HepG2 (cell line): ENCODE data around the gene CLHC1. TPM values are rescaled to one million over a fixed set of nuclear protein-coding genes. Genes with fewer than 3 reads are reported as not detected.

ENCODE experiments used
- ARID2 ChIP-seq: sonication (generic); formaldehyde crosslinking; IDR thresholded peaks from 2 replicates; pipeline ENCODE4 v1.8.1; 2022; ENCODE audit warnings: mild to moderate bottlenecking, missing genetic modification reagents, borderline replicate concordance
- ATF1 ChIP-seq: IDR thresholded peaks from 2 replicates; pipeline ENCODE4 v1.6.1; 2016; ENCODE audit warnings: mild to moderate bottlenecking, control low read depth
- CAMTA2 ChIP-seq: sonication (generic); formaldehyde crosslinking; IDR thresholded peaks from 2 replicates; pipeline ENCODE4 v1.4.0; 2020; ENCODE audit warnings: mild to moderate bottlenecking, missing genetic modification reagents, borderline replicate concordance
- ELF1 ChIP-seq: sonication (generic); formaldehyde crosslinking; IDR thresholded peaks from 2 replicates; pipeline ENCODE4 v1.4.0; 2020; ENCODE audit warnings: missing genetic modification reagents
- FOXO1 ChIP-seq: sonication (generic); formaldehyde crosslinking; IDR thresholded peaks from 2 replicates; pipeline ENCODE4 v1.4.0; 2020; ENCODE audit warnings: missing genetic modification reagents
- KAT2B ChIP-seq: fragments of 150-350 bp; IDR thresholded peaks from 2 replicates; pipeline ENCODE4 v1.6.1; 2014; ENCODE audit warnings: low read depth, low read length, borderline replicate concordance
- KDM3A ChIP-seq: IDR thresholded peaks from 2 replicates; pipeline ENCODE4 v1.6.1; 2018; ENCODE audit warnings: low read depth, missing compliant biosample characterization
- MEIS2 ChIP-seq: sonication (generic); formaldehyde crosslinking; IDR thresholded peaks from 2 replicates; pipeline ENCODE4 v1.9.0; 2021; ENCODE audit warnings: mild to moderate bottlenecking, missing genetic modification reagents
- RNF2 ChIP-seq: fragments of 450-650 bp; conservative IDR thresholded peaks from 2 replicates; pipeline ENCODE4 v1.6.1; 2016; ENCODE audit warnings: low read depth
- RXRB ChIP-seq: IDR thresholded peaks from 2 replicates; pipeline ENCODE4 v1.6.1; 2016; ENCODE audit warnings: borderline replicate concordance, missing genetic modification reagents, missing compliant biosample characterization
- SOX6 ChIP-seq, 2 experiments: fragments of 450-650 bp in 1 of 2; sonication (generic) in 1 of 2; formaldehyde crosslinking in 1 of 2; IDR thresholded peaks; 2 replicates each; pipeline versions ENCODE4 v1.4.0 to v1.6.1; 2017 to 2020; ENCODE audit warnings: antibody characterized with exemption in 1 of 2, mild to moderate bottlenecking in 1 of 2, missing genetic modification reagents in 1 of 2
- SP140L ChIP-seq: sonication (generic); formaldehyde crosslinking; IDR thresholded peaks from 2 replicates; pipeline ENCODE4 v1.4.0; 2020; ENCODE audit warnings: missing genetic modification reagents, borderline replicate concordance
- YEATS2 ChIP-seq: sonication (generic); formaldehyde crosslinking; IDR thresholded peaks from 2 replicates; pipeline ENCODE4 v1.4.0; 2020; ENCODE audit warnings: missing genetic modification reagents, borderline replicate concordance
- ZBTB7A ChIP-seq: sonication (generic); formaldehyde crosslinking; IDR thresholded peaks from 2 replicates; pipeline ENCODE4 v1.8.0; 2022; ENCODE audit warnings: mild to moderate bottlenecking, missing genetic modification reagents
- ZKSCAN1 ChIP-seq: fragments of 150-350 bp; IDR thresholded peaks from 2 replicates; pipeline ENCODE4 v1.6.1; 2014; ENCODE audit warnings: low read length
- ZNF562 ChIP-seq: sonication (generic); formaldehyde crosslinking; IDR thresholded peaks from 2 replicates; pipeline ENCODE4 v1.8.0; 2022; ENCODE audit warnings: missing genetic modification reagents, borderline replicate concordance
- ZNF879 ChIP-seq: sonication (generic); formaldehyde crosslinking; IDR thresholded peaks from 2 replicates; pipeline ENCODE4 v1.8.1; 2023; ENCODE audit warnings: missing genetic modification reagents
- ZNF883 ChIP-seq: sonication (generic); formaldehyde crosslinking; IDR thresholded peaks from 2 replicates; pipeline ENCODE4 v1.5.1; 2020; ENCODE audit warnings: mild to moderate bottlenecking, missing genetic modification reagents; ENCODE audit errors: not compliant biosample characterization
- ZSCAN31 ChIP-seq: sonication (generic); formaldehyde crosslinking; IDR thresholded peaks from 2 replicates; pipeline ENCODE4 v1.5.0; 2020; ENCODE audit warnings: low read depth, mild to moderate bottlenecking, missing genetic modification reagents
- polyA plus RNA-seq, 8 experiments: library from polyadenylated mRNA; depleted of rRNA in 3 of 8; stranded (reverse) in 7 of 8; unstranded in 1 of 8; fragments of >200 nt; fragmentation: Illumina TruSeq in 4 of 8; extraction: Trizol in 4 of 8; gene quantifications; 2 replicates each; pipeline versions ENCODE4 v1.2.1 to v1.2.3, GENCODE V29; 2011 to 2016; ENCODE audit warnings: low read depth in 4 of 8, missing spikeins in 1 of 8, mixed read lengths in 1 of 8; ENCODE audit not compliant: insufficient read depth in 1 of 8
- total RNA-seq, 5 experiments: library from RNA; depleted of rRNA; stranded (reverse); fragments of >200 nt; fragmentation: Illumina TruSeq; extraction: Trizol; gene quantifications; 2 replicates each; pipeline ENCODE4 v1.2.3, GENCODE V29; 2016; ENCODE audit warnings: low read depth in 1 of 5
- TF ChIP-seq, protein P1 (sequence below): sonication (generic); formaldehyde crosslinking; IDR thresholded peaks from 2 replicates; pipeline ENCODE4 v1.4.0; 2020; ENCODE audit warnings: missing genetic modification reagents
- TF ChIP-seq, protein P2 (sequence below), 2 experiments: sonication (generic) in 1 of 2; formaldehyde crosslinking in 1 of 2; IDR thresholded peaks; 2 replicates each; pipeline versions ENCODE4 v1.5.1 to v1.6.1; 2011 to 2020; ENCODE audit warnings: borderline replicate concordance in 1 of 2, low read depth in 1 of 2, low read length in 1 of 2, mild to moderate bottlenecking in 1 of 2, missing genetic modification reagents in 1 of 2, moderate library complexity in 1 of 2
- TF ChIP-seq, protein P3 (sequence below): sonication (generic); formaldehyde crosslinking; IDR thresholded peaks from 2 replicates; pipeline ENCODE4 v1.5.0; 2020; ENCODE audit warnings: mild to moderate bottlenecking, missing genetic modification reagents, borderline replicate concordance

CLHC1 gene
- total and polyA plus RNA-seq, 2 of the 13 experiments (the other 11 are each of a cell fraction or from before 2014, with no cell fraction given), result 9.8 to 12.6 TPM

DNA sequence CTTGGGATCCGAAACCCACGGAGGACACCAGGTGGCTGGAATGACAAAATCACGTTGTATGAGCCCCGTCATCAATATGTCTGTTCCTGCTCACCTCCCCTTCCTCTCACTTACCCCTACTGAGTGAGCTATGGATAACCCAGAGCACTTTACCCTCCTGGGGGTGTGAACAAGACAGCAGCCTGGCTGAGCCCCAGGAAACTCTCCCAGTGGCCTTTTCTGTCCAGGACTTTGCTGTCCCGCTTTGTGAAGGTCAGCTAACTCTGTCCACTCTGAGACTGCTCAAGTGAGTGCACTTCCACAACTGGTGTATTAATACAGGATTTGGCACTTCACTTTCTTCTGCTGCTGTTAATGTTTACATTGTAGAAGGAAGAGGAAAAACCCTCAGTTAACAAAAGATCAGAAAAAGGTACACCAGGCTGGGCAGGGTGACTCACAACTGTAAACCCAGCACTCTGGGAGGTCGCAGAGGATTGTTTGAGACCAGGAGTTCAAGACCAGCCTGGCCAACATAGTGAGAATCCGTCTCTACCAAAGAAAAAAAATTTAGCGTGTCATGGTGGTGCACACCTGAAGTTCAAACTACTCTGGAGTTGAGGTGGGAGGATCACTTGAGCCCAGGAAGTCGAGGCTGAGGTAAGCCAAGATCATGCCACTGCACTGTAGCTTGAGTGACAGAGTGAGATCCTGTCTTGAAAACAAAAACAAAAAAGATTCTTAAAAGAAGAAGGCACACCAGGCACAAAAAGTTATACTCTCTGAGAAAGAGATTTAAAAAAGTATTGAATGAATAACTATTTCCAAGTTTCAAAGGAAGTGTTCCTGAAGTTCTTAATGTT, 90.3 kb downstream of the CLHC1 start (continued):
- TF ChIP-seq ARID2 (CRISPR knock-in tag) (no peak), ZBTB7A (CRISPR knock-in tag) (no peak), KDM3A (CRISPR knock-in tag) (no peak), YEATS2 (CRISPR knock-in tag) (no peak), ZNF879 (CRISPR knock-in tag) (no peak), ZNF562 (CRISPR knock-in tag) (no peak), RXRB (CRISPR knock-in tag) (peak; percentile 26; the same call in 1 of the 2 replicates), ZSCAN31 (no peak), KAT2B (no peak), SP140L (CRISPR knock-in tag) (no peak), ELF1 (CRISPR knock-in tag) (no peak), RNF2 (no peak), ATF1 (CRISPR knock-in tag) (no peak), MEIS2 (CRISPR knock-in tag) (no peak), CAMTA2 (CRISPR knock-in tag) (no peak), SOX6 (IDR thresholded peaks at IDR 0.05) (no peak), SOX6 (CRISPR knock-in tag; IDR thresholded peaks at IDR 0.05) (0 out of 2 replicates have a peak, but pooled peaks have one; percentile 10), ZNF883 (CRISPR knock-in tag) (no peak), ZKSCAN1 (no peak), FOXO1 (CRISPR knock-in tag) (no peak)
- TF ChIP-seq, protein P1, sequence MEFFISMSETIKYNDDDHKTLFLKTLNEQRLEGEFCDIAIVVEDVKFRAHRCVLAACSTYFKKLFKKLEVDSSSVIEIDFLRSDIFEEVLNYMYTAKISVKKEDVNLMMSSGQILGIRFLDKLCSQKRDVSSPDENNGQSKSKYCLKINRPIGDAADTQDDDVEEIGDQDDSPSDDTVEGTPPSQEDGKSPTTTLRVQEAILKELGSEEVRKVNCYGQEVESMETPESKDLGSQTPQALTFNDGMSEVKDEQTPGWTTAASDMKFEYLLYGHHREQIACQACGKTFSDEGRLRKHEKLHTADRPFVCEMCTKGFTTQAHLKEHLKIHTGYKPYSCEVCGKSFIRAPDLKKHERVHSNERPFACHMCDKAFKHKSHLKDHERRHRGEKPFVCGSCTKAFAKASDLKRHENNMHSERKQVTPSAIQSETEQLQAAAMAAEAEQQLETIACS (CRISPR knock-in tag), result no peak
- TF ChIP-seq, protein P2, sequence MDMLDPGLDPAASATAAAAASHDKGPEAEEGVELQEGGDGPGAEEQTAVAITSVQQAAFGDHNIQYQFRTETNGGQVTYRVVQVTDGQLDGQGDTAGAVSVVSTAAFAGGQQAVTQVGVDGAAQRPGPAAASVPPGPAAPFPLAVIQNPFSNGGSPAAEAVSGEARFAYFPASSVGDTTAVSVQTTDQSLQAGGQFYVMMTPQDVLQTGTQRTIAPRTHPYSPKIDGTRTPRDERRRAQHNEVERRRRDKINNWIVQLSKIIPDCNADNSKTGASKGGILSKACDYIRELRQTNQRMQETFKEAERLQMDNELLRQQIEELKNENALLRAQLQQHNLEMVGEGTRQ (IDR thresholded peaks at IDR 0.05; ENCODE audit: low read depth, low read length), result no peak
- TF ChIP-seq, protein P2 (CRISPR knock-in tag; IDR thresholded peaks at IDR 0.05; ENCODE audit: borderline replicate concordance), result no peak
- TF ChIP-seq, protein P3, sequence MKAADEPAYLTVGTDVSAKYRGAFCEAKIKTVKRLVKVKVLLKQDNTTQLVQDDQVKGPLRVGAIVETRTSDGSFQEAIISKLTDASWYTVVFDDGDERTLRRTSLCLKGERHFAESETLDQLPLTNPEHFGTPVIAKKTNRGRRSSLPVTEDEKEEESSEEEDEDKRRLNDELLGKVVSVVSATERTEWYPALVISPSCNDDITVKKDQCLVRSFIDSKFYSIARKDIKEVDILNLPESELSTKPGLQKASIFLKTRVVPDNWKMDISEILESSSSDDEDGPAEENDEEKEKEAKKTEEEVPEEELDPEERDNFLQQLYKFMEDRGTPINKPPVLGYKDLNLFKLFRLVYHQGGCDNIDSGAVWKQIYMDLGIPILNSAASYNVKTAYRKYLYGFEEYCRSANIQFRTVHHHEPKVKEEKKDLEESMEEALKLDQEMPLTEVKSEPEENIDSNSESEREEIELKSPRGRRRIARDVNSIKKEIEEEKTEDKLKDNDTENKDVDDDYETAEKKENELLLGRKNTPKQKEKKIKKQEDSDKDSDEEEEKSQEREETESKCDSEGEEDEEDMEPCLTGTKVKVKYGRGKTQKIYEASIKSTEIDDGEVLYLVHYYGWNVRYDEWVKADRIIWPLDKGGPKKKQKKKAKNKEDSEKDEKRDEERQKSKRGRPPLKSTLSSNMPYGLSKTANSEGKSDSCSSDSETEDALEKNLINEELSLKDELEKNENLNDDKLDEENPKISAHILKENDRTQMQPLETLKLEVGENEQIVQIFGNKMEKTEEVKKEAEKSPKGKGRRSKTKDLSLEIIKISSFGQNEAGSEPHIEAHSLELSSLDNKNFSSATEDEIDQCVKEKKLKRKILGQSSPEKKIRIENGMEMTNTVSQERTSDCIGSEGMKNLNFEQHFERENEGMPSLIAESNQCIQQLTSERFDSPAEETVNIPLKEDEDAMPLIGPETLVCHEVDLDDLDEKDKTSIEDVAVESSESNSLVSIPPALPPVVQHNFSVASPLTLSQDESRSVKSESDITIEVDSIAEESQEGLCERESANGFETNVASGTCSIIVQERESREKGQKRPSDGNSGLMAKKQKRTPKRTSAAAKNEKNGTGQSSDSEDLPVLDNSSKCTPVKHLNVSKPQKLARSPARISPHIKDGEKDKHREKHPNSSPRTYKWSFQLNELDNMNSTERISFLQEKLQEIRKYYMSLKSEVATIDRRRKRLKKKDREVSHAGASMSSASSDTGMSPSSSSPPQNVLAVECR (CRISPR knock-in tag), result no peak
